Smooth muscle cell (in vitro differentiated cells): ENCODE measurements around the gene HPCA. TPM values are rescaled to one million over a fixed set of nuclear protein-coding genes. Genes with fewer than 3 reads are reported as not detected.

Experiments
- DNase-seq: peaks from one replicate; lab custom pipeline; 2025; ENCODE audit not compliant: unreplicated experiment; lab: John Stamatoyannopoulos, UW
- H2AFZ ChIP-seq: fragments of 200-600 bp; sonication (generic); 2 replicates; pipeline ENCODE4 v1.6.0; 2016; ENCODE audit warnings: antibody characterized with exemption, low read depth, mild to moderate bottlenecking
- H3F3A ChIP-seq: fragments of 200-600 bp; sonication (generic); 2 replicates; pipeline ENCODE4 v1.6.0; 2017; ENCODE audit warnings: antibody characterized with exemption, low read depth
- H3K27ac ChIP-seq: fragments of 200-600 bp; sonication (generic); 2 replicates; pipeline ENCODE4 v1.5.1; 2016; ENCODE audit warnings: low read depth, mild to moderate bottlenecking
- H3K27me3 ChIP-seq: fragments of 200-600 bp; sonication (generic); 2 replicates; pipeline ENCODE4 v1.6.1; 2016; ENCODE audit warnings: low read depth, mild to moderate bottlenecking
- H3K36me3 ChIP-seq: fragments of 200-600 bp; sonication (generic); 2 replicates; pipeline ENCODE4 v1.5.1; 2016; ENCODE audit warnings: low read depth
- H3K4me1 ChIP-seq: fragments of 200-600 bp; sonication (generic); 2 replicates; pipeline ENCODE4 v1.5.1; 2016; ENCODE audit warnings: low read depth
- H3K4me2 ChIP-seq: fragments of 200-600 bp; sonication (generic); 2 replicates; pipeline ENCODE4 v1.6.0; 2016; ENCODE audit warnings: mild to moderate bottlenecking
- H3K4me3 ChIP-seq: fragments of 200-600 bp; sonication (generic); 2 replicates; pipeline ENCODE4 v1.5.1; 2016; ENCODE audit warnings: mild to moderate bottlenecking
- H3K79me2 ChIP-seq: fragments of 200-600 bp; sonication (generic); 2 replicates; pipeline ENCODE4 v1.6.0; 2016; ENCODE audit warnings: low read depth, mild to moderate bottlenecking
- H3K9ac ChIP-seq: fragments of 200-600 bp; sonication (generic); 2 replicates; pipeline ENCODE4 v1.6.0; 2016; ENCODE audit warnings: low read depth
- H3K9me3 ChIP-seq: fragments of 200-600 bp; sonication (generic); replicated peaks from 2 replicates; pipeline ENCODE4 v1.5.1; 2016; ENCODE audit warnings: low read depth
- H4K20me1 ChIP-seq: fragments of 200-600 bp; sonication (generic); 2 replicates; pipeline ENCODE4 v1.6.0; 2016; ENCODE audit warnings: low read depth
- WGBS: methylation state at CpG from one replicate; pipeline ENCODE4 v1.1.7; 2016; ENCODE audit warnings: low lambda C conversion rate; 5-methylcytosine and 5-hydroxymethylcytosine counted together
- polyA plus RNA-seq: library from polyadenylated mRNA; unstranded; fragments of >200 nt; fragmentation: Nextera tagmentation; extraction: Ambion mirVana; gene quantifications from 2 replicates; pipeline ENCODE4 v1.2.1, GENCODE V29; 2016
- total RNA-seq: library from RNA; depleted of rRNA; stranded (reverse); fragments of >200 nt; gene quantifications from 2 replicates; pipeline ENCODE4 v1.2.3, GENCODE V29; 2014
- TF ChIP-seq, protein P1 (sequence below): fragments of 200-600 bp; sonication (generic); IDR thresholded peaks from 2 replicates; pipeline ENCODE4 v1.5.1; 2017; ENCODE audit warnings: borderline replicate concordance, mild to moderate bottlenecking, antibody characterized with exemption; ENCODE audit not compliant: insufficient read depth, poor library complexity, severe bottlenecking

The HPCA gene
- total and polyA plus RNA-seq, 2 experiments from 2014 or later, result not detected

DNA sequence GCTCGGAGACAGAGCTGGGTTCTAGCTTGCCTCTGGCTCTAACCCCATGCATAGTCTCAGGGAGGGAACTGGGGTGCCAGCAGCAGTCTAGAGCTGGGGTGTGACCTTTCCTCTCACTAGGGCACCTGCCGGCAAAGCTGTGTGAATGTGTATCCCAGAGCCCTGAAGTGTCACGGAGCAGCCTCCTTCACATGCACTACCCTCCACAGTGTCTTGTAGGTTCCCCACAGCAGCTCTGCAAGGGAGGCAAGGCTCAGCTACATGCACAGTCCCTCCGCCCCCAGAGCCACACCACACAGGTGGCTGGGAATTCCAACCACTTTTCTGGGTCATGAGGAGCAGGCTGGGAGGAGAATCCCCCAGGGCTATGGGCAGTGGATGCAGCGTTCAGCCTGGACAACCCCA is 7.7 kb upstream of the HPCA start:
- H3K4me1 ChIP-seq, result no peaks in the 10 kb centered on the region
- TF ChIP-seq, protein P1, sequence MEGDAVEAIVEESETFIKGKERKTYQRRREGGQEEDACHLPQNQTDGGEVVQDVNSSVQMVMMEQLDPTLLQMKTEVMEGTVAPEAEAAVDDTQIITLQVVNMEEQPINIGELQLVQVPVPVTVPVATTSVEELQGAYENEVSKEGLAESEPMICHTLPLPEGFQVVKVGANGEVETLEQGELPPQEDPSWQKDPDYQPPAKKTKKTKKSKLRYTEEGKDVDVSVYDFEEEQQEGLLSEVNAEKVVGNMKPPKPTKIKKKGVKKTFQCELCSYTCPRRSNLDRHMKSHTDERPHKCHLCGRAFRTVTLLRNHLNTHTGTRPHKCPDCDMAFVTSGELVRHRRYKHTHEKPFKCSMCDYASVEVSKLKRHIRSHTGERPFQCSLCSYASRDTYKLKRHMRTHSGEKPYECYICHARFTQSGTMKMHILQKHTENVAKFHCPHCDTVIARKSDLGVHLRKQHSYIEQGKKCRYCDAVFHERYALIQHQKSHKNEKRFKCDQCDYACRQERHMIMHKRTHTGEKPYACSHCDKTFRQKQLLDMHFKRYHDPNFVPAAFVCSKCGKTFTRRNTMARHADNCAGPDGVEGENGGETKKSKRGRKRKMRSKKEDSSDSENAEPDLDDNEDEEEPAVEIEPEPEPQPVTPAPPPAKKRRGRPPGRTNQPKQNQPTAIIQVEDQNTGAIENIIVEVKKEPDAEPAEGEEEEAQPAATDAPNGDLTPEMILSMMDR, result no peak
- H3K36me3 ChIP-seq, result no peaks in the 10 kb centered on the region
- no peaks in the 10 kb centered on the region for H3F3A ChIP-seq
- no peak overlapping the region for H2AFZ ChIP-seq
- no peak for DNase-seq
- H3K79me2 ChIP-seq, result no peaks in the 10 kb centered on the region
- H4K20me1 ChIP-seq, result no peaks in the 10 kb centered on the region
- H3K9ac ChIP-seq, result no peak overlapping the region
- no peaks in the 10 kb centered on the region for H3K27me3 ChIP-seq
- no peak overlapping the region for H3K4me3 ChIP-seq
- no peak overlapping the region for H3K4me2 ChIP-seq
- 88% methylated on average over 5 of the region's 5 CpGs for WGBS
- no peak overlapping the region for H3K27ac ChIP-seq
- no peaks in the 10 kb centered on the region for H3K9me3 ChIP-seq

GRCh38 chr1:32881291-32881690 is 5.0 kb upstream of the HPCA start:
- no peak overlapping the region for H3K4me2 ChIP-seq
- H3K36me3 ChIP-seq, result no peaks in the 10 kb centered on the region
- H3K27me3 ChIP-seq, result peaks cover 16% of the 10 kb centered on the region
- H3K4me1 ChIP-seq, result no peaks in the 10 kb centered on the region
- H3K9me3 ChIP-seq, result no peaks in the 10 kb centered on the region
- no peaks in the 10 kb centered on the region for H3F3A ChIP-seq
- TF ChIP-seq, protein P1, result no peak
- 90% methylated on average over 5 of the region's 5 CpGs for WGBS
- no peak for DNase-seq
- no peaks in the 10 kb centered on the region for H3K79me2 ChIP-seq
- H3K27ac ChIP-seq, result no peak overlapping the region
- H3K9ac ChIP-seq, result no peak overlapping the region
- no peak overlapping the region for H3K4me3 ChIP-seq
- H2AFZ ChIP-seq, result no peak overlapping the region
- no peaks in the 10 kb centered on the region for H4K20me1 ChIP-seq

GRCh38 chr1:32881871-32882850 is 4.1 kb upstream of the HPCA start:
- H3K9ac ChIP-seq, result no peak overlapping the region
- H3K9me3 ChIP-seq, result no peaks in the 10 kb centered on the region
- H3F3A ChIP-seq, result no peaks in the 10 kb centered on the region
- H3K27ac ChIP-seq, result no peak overlapping the region
- H3K4me3 ChIP-seq, result no peak overlapping the region
- WGBS, result 70% methylated on average over 22 of the region's 22 CpGs
- no peak for DNase-seq
- no peaks in the 10 kb centered on the region for H4K20me1 ChIP-seq
- no peak overlapping the region for H3K4me2 ChIP-seq
- H3K4me1 ChIP-seq, result no peaks in the 10 kb centered on the region
- H3K27me3 ChIP-seq, result peaks cover 18% of the 10 kb centered on the region
- H3K79me2 ChIP-seq, result no peaks in the 10 kb centered on the region
- H2AFZ ChIP-seq, result no peak overlapping the region
- TF ChIP-seq, protein P1, result no peak
- no peaks in the 10 kb centered on the region for H3K36me3 ChIP-seq
